B cell (primary cell): Measurements from ENCODE around the gene PLA2G5.

ENCODE experiments used
- CTCF ChIP-seq: fragments of 200-600 bp; IDR thresholded peaks from one replicate; pipeline ENCODE4 v1.8.0; 2022; ENCODE audit warnings: antibody characterized with exemption, mild to moderate bottlenecking
- EZH2 ChIP-seq: IDR thresholded peaks from 2 replicates; pipeline ENCODE4 v1.6.1; 2012; ENCODE audit warnings: borderline replicate concordance, low read depth, mild to moderate bottlenecking, moderate library complexity, low read length; ENCODE audit not compliant: insufficient read depth, poor library complexity, severe bottlenecking

GRCh38 chr1:20087668-20088067, 17.7 kb downstream of the PLA2G5 start:
- TF ChIP-seq CTCF (peak; percentile 46), EZH2 (no peak)
